Posterior cingulate gyrus (tissue), 11 donors: ENCODE measurements around the gene ZBTB40.

Experiments used
- DNase-seq, 10 donors: peaks; one replicate each; pipeline versions ENCODE4 v3.0.0 to v3.0.0-alpha.2; 2020 to 2021; ENCODE audit warnings: mixed read lengths in 3 of 10
- intact Hi-C: fragments of 100-400 bp; cut with DNase I; formaldehyde crosslinking; loops from one replicate; pipeline ENCODE4 v1.15.1; 2023

The ZBTB40 gene

DNA sequence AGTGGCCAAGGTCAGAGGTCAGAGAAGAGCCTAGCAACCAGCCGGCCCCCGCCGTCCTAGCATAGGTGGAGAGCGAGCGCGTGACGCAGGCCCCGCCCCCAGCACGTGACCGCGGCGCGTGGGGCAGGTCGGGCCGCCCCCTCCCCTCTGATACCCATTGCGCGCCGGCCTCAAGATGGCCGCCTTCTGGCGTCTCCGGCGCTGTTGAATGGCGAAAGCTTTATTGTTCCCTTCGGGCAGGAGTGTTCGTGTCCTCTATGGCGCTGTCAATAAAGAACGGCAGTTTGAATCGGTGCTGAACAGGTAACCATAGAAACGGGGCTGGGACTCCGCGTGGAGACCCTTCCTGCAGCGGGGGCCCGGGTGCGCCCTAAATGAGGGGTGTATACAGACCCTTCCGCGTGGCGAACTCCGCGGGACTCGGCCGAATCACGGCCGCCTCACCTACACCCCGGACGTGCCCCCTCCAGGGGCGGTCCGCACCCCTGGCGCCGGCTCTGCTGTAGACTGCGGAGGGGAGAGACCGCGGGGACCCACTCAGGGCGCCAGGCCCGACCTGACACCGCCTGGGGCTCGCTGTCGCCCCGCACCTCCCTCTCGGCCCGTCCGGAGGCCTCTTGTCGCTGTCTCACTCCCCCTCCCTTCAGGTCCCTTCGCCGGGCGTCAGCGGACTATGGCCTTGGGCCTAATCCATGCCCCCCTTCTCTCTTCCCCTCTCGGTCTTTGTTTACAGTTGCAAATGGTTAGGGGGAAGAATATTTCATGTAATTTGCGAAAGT, at the start of gene ZBTB40:
Gene ZBTB40, plus strand, starts transcription at position 150 of the 779 bp plus-strand sequence. CDS start 38,098 bp downstream, outside the sequence.
- intact Hi-C loops, result no loop called here
- peak; percentile 92 to 99 (median 96) for DNase-seq

DNA sequence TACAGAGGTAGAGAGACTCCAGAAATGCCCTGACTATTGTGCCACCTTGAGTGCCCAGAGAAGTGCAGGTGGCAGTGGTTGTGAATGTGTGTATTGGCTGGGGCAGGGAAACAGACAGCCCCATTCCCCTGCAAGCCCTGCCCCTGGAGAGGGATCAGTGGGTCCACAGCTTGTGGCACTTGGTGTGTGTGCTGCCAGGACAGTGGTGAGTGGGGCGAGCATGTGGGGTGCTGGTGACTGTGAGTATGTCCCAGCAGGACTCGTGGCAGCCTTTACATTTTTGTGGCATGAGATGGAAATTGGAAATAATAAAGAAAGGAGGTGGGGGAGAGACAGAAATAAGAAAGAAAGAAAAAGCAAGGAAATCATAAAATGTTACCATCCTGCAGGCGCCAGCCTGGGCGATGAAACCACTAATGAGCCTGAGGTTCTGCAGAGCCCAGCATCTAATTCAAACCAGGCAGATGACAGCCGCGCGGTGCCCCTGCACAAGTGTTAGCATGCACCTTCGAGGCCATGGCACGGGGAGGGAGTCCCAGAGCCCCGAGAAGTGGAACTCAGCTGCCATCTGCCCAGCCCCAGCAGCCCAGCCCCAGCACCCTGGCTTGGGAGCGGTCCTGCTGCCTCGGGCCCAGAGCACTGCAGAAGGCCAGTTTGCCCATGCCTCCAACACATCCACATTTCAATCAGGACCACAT, 49.1 kb upstream of the ZBTB40 start:
- intact Hi-C loops, result no loop called here
- DNase-seq, result peak in 1 of 10 donors; percentile 61

DNA sequence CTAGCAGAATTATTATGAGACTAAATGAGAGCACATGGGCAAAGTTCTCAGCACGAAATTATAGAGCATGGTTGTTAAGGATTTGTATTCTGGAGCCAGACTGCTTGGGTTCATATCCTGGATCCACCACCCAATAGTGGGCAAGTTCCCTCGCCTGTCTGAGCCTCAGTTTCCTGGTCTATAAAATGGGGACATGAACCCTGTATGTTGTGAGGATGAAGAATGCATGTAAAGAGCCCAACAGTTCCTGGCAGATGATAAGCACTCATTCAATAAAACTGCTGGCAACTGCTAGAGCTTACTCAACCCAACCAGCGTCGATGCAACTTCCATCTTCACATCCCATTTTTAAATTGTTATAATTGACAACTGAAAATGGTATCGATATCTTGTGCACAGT, 47.2 kb upstream of the ZBTB40 start:
- DNase-seq, result no peak
- intact Hi-C loops, result no loop called here

DNA sequence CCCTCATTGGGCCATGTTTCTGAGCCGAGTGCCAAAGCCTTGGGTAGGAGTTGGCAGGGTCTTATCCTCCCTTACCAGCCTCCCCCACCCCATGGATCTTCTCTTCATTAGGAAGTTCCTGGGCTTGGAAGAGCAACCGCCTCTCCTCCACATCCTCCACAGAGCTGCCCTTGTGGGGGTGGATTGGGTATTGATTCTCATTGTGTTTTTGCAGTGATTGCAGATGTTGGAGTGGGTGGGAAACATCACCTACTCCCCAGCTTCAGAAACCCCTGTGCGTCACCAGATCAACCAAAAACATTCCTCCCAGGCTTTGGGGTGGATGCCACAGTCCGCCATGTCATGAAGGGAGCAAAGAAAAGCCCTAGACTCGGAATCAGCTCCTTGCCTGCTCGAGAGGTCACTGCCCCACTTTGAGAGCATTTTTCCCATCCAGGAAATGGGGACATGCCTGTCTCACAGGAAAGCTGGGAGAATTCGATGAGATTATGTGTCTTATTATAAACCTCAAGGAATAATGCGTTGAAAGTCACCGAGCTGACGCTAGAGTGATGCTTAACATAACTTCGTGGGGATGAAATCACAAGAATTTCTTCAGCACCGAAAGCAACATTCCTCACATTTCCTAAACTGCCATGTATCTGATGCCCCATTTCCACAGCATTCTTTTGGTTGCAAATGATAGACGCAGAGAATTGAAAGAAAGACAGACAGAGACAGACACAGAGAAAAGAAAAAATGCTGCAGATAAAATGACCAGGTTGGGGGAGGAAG, 44.7 kb upstream of the ZBTB40 start:
- no peak for DNase-seq
- intact Hi-C loops, result no loop called here

DNA sequence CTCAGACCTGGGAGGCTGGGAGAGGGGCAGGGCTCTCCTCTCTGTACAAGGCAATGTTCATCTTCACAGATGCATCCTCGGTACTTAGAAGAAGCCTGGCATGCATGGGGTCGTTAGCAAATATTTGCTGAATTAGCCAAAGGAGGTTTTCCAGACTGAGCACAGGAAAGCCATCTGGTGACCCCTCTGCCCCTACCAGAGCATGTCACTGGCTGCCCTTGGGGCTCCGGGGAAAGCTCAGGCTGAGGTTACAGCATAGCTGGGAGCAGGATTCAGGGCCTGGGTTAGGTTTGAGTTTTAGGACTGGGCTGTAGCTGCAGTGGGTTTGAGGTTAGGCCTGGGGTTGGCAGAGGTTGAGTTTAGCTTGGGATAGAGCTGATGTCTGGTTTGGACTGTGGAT, 43.4 kb upstream of the ZBTB40 start:
- intact Hi-C loops, result no loop called here
- DNase-seq, result peak in 1 of 10 donors; percentile 43

- intact Hi-C loops, result no loop called here
- peak in 1 of 10 donors; percentile 29 for DNase-seq
These were observed 41.2 kb upstream of the ZBTB40 start for GRCh38 chr1:22410401-22410800.

- intact Hi-C loops, result no loop called here
- no peak for DNase-seq
These were observed 40.6 kb upstream of the ZBTB40 start for GRCh38 chr1:22410928-22411495.

DNA sequence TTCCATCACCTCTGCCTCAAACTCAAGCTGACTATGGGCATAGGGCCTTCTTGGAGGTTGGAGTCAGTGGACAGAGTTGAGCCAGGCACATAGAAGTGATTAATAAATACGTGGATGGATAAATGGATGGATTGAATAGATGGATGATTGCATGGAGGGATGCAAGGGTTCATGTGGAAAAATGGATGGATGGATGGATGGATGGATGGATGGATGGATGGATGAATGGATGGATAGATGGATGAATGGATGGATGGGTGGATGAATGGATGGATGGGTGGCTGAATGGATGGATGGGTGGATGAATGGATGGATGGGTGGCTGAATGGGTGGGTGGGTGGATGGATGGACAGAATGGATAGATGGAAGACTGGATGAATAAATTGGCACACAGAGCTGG, 40.1 kb upstream of the ZBTB40 start:
- intact Hi-C loops, result no loop called here
- DNase-seq, result no peak

DNA sequence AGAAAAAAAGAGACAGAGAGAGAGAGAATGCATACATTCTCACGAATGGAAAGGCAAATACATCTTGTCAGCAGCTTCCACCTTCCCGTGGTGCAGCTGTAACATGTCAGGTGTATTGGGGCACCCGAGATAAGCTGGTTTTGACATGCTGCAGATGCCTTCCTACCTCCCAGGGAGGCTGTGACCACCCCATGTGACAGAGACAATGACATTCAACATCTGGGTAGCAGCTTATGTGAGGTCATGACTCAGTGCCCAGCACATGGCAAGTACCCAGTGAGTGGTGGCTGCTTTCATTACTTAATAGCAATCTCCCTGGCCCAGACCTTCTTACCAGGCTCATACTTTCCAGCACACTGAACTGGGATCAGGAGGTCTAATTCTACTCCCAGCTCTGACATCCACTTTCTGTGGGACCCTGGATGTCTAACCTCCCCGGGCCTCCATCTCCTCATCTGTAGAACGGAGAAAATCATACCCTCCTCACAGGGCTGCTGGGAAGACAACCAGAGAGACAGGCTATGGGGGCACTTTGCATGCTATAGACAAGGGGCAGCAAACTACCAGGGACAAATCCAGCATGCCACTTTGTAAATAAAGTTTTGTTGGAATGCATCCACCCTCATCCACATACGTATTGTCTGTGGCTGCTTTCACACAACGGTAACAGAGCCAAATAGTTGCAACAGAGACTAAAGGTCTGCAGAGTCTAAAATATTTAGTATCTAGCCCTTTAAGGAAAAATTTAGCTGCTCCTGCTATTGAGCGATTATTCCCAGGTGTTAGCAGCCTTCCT, 38.5 kb upstream of the ZBTB40 start:
- DNase-seq, result no peak
- intact Hi-C loops, result no loop called here

DNA sequence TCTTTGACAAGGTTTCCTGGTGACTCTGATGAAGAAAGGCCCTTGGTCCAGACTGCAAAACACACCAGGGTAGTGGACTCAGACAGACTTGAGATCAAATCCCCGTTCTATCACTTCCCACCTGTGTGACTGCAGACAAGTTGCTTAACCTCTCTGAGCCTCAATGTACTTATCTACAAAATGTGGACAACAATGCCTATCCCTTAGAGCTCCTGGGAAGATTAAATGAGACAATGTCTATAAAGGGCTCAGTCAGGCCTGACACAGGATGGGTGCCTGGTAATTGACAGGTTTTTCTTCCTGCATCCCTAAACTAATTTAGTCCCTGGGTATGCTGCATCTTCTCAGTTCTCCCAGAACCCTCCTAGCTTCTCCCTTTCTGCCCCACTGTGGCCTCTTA, 37.9 kb upstream of the ZBTB40 start:
- DNase-seq, result no peak
- intact Hi-C loops, result no loop called here

- DNase-seq, result no peak
These were observed 37.4 kb upstream of the ZBTB40 start for GRCh38 chr1:22414244-22414751.

GRCh38 chr1:22415489-22415888, 36.2 kb upstream of the ZBTB40 start:
- intact Hi-C loops, result no loop called here
- no peak for DNase-seq

More at GRCh38 chr1:22414244-22414751, 37.4 kb upstream of the ZBTB40 start:
- intact Hi-C loops, result no loop called here

DNA sequence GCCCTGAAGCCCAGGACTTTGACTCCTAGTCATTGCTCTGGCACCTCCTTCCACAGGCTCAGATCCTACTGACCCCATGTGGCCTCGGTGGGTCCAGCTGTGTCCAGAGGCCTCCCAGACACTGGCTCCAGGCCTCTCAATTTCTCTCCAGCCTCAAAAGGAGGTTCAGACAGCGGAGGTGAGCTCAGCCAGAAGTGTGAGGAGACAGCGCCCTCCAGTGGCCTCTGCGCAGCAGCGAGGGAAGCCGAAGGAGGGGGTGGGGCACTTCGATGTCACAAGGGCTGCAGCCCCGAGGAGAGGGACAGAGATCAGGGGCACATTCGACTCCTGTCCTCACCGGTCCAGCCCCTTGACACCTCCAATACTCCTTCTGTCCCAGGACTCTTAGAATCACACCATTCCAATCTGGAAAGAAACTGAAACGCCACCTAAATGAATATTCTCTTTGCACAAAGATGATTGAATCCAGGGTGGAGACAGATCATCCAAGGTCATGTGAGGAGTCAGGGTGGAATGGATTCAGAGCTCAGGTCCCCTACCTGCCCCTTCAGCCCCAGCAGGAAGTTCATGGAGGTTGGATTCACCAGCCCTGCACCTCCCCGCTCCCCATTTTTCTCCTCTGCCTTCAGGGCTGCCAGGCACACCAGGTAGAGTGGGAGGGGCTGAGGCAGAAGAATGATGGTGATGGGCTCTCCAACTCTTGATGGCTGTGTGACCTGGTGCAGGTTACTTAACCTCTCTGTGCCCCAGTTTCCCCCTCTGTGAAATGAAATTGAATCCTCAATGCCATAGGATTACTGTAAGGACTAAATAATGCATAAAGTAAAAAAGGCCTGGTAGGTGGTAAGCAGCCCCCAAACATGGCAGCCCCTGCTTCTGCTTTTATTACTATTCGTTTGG, 34.8 kb upstream of the ZBTB40 start:
- peak; percentile 61 to 97 (median 80) for DNase-seq
- intact Hi-C loops, result loop anchor here (1.0 to 2.0 kb wide), 2 partner anchors 285 to 312 kb away; no protein-coding TSS in a partner anchor

GRCh38 chr1:22417466-22417865, 34.2 kb upstream of the ZBTB40 start:
- DNase-seq, result no peak
- intact Hi-C loops, result loop anchor here (2.0 kb wide), 1 partner anchor 313 kb away; no protein-coding TSS in a partner anchor

DNA sequence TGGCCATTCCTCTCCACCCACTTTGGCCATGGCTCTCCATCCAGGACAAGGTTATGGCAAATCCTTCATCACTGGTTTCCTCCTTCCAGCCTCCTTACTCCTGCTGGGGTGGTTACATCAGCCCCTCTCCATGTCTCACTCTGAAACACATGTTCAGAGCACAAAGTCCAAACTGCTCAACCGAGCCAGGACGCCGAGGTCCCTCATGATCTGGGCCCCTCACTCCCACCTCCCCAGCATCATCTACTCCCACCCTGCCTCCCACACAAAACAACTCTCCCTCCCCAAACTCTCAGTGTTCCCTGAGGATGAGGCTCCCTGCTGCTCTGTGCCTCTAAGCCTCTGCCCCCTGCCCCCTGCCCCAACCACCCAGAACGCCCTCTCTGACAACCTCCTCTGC, 33.3 kb upstream of the ZBTB40 start:
- DNase-seq, result no peak
- intact Hi-C loops, result no loop called here

DNA sequence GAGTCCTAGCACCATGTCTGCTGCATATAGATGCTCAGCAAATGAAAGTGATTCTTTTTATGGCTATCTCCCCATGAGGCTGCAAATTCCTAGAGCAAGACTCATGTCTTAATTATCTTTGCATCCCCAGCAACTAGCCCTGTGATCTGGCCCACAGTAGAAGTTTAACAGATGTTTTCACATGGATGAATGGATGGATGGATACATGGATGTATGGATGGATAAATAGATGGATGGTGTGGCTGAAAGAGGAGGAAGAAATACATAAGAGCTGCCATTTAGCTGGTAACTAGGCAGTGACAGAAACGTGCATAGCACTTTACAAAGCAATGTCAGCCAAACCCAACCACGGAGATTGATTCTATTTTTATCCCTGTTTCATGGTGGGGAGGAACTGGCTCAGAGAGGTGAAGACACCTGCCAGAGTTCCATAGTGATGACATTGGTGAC, 32.7 kb upstream of the ZBTB40 start:
- intact Hi-C loops, result no loop called here
- no peak for DNase-seq

GRCh38 chr1:22420455-22421053, 31.1 kb upstream of the ZBTB40 start:
- intact Hi-C loops, result loop anchor here (1.0 kb wide), 1 partner anchor 222 kb away; no protein-coding TSS in a partner anchor
- peak; percentile 73 to 98 (median 88) for DNase-seq

DNA sequence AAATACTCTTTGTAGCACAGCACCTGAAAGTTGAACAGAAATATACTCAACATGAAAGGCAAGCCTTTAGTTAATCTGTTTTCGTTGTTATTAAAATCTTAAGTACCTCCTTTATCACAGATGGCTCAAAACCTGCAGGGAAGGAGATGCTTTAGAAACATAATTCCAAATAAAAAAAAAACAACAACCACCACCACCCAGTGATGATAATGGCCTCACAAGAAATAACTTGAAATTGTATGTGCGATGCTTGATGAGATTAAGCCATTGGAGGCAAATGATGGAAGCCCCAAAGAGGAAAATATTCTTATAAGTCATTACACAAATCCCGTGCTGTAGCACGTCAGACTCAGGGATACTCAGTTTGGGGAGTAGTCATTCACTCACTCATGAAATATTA, 24.9 kb upstream of the ZBTB40 start:
- intact Hi-C loops, result no loop called here
- DNase-seq, result no peak
